Measurements from ENCODE around the gene SPATS2L. TPM values are rescaled to one million over a fixed set of nuclear protein-coding genes. Genes with fewer than 3 reads are reported as not detected.

The SPATS2L gene
- total RNA-seq, 1 donor from 2014 or later: 120 TPM

DNA sequence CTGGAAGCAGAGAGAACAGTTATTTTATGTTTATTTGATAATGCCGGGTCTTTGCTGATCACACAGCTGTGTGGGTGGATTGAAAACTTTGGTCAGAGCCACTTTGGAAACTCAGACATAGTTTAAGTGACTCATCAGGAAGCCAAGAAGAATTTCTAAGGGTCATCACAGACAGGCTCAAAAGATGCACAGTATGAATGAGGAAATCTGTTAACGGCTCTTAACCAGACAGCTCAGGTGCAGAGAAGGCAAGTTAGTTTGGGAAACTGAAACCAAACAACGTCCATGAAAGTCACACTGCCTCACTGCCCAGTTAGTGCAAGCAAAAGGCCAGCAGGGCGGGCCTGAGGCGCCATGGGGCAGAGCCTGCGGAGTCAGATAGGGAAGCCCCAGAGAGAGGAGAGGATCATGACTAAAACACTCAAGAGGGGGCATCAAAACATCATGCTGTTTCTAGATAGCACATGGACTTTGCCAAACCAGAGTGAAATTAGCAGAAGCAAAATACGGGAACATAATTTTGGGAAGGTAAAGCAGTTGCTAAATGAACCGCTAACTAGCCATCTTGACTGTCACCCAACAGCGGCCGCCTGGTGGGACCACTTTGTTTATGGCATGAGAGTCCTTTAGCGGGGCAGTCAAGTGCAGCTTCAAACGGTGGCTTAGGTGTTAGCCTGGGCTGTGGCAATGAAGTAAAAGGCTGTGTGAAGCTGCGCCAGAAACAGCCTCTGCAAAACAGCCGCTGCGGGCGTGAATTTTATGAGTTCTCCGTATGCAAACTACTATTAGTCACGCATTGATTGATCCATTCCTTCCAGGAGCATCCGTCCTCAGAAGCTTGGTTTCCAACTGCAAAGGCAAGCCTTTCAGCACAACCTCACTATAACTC, 102.2 kb downstream of the SPATS2L start:
- DNase-seq (ENCODE audit: low spot score): peak; percentile 10

DNA sequence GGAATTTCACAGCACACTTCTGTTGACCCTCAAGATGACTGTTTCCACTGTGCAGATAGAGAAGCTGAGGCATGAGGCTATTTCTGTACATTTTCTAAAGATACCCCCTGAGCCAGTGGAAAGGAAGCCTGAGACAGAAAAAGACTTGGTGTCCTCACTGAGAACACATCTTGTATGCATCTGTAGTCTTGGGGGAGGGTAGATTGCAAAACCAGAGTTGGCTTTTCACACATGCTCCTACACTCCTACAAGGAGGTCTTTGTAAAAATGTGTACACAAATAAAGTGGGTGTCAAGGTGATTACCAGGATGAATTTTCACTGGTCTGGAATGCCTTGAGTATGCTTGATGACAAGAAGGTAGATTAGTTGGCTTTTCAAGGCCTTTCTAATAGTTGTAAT, 105.3 kb downstream of the SPATS2L start:
- no peak for DNase-seq (ENCODE audit: low spot score)

DNA sequence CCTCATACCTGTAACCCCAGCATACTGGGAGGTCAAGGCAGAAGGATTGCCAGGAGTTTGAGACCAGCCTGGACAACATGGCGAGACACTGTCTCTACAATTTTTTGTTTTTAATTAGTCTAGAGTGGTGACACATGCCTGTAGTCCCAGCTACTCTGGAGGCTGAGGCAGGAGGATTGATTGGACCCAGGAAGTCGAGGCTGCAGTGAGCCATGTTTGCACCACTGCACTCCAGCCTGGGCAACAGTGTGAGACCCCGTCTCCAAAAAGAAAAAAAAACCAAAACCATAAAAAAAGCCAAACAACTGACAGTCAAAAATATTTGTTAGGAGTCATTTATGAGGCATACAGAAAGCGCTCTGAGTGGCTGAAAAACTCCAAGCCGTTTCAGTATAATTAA, 107.9 kb downstream of the SPATS2L start:
- DNase-seq (ENCODE audit: low spot score): no peak

DNA sequence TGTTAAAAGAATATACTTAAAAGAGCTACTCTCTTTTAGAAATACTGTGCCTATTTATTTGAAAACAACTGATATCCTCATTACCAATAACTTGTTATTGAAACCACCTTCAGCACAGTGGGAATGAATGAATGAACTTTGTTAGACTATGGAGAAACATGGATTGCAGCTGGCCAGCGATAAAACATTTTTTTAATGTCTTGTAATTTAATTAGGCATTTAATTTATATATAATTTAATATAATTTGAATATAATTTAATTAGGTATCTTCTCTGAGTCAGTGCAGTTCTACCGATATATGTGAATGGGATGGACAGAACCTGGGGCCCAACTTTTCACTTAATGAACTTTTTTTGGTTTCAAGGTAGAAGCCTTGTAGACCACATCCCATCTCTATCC, 109.0 kb downstream of the SPATS2L start:
- DNase-seq (ENCODE audit: low spot score): no peak

DNA sequence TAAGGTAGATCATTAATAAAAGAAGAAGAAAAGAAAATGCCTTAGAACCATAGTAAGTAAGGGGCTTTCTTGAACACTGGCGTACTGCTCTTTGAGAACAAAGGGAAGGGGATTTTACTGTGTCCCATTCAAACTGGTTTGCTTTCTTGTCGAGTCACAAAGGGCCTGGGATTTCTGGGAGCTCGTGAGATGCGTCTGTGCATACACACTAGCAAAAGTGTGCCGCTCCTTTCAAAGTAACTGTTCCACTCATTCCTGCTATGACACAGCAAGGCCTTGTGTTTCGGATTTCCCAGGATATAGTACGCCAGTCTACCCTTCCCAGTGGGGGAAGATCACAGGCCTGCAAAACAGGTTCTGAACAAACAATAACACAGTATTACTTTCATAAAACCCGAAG, 110.4 kb downstream of the SPATS2L start:
- DNase-seq (ENCODE audit: low spot score): no peak

DNA sequence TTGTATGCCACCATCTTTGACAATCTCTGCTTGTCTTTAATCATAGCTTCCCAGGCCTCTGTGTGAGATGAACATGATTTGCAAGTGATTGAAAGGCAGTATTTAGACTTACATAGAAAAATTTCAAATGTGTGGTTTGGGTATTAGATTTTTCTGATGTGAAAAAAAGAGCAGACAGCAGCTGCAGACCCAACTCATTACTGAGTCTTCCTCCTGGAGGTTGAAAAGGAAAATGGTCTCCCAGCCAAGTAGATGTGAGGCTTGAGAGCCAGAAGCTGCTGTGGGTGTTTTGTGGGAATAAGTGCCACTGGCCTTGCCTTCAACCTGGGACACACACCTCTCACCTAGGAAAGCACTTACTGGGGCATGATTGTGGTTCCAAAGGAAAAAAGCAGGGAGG, 110.9 kb downstream of the SPATS2L start:
- DNase-seq (ENCODE audit: low spot score): no peak

DNA sequence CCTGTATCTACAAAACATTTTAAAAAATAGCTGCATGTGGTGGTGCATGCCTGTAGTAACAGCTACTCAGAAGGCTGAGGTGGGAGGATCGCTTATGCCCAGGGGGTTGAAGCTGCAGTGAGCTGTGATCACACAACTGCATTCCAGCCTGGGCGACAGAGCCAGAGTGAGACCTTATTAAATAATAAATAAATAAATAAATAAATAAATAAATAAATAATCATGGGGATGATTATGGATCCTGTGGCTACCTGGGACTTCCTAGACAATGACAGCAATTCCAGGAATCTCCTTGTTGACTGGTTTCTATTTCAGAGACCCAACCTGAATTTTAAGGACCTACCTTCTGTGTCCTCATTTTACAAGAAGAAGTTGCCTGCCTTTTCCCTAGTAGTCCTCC, 111.9 kb downstream of the SPATS2L start:
- no peak for DNase-seq (ENCODE audit: low spot score)

DNA sequence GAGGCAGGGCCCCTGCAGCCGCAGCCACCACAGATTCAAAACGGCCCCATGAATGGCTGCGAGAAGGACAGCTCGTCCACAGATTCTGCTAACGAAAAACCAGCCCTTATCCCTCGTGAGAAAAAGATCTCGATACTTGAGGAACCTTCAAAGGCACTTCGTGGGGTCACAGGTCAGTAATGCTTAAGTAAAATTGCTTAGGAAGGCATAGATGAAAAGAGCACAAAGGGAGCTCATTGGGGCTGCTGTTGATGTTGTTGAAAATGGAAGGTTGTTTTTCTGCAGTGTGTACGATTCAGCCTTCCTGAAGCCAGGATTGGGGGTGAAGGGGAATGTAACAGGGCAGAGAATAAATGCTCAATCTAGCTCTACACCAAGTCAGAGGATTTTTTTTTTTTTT, 112.8 kb downstream of the SPATS2L start:
- DNase-seq (ENCODE audit: low spot score): no peak

DNA sequence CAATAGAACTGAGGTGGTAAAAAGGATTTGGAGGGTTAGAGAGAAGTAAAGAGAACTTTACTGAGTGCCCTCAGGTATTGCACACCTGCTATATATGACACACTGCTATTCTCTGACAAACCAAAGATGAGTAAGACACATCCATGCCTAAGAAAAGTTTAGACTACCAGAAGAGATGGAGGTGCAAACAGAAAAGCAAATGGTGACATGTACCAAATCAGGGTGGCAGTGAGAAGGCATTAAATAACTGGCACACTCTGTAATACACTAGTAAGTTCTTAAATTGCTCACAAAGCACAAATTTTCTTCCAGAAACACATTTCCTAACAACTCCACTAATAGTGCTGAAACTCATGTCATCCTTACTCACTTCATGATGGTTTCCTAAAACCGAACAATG, 114.8 kb downstream of the SPATS2L start:
- no peak for DNase-seq (ENCODE audit: low spot score)

DNA sequence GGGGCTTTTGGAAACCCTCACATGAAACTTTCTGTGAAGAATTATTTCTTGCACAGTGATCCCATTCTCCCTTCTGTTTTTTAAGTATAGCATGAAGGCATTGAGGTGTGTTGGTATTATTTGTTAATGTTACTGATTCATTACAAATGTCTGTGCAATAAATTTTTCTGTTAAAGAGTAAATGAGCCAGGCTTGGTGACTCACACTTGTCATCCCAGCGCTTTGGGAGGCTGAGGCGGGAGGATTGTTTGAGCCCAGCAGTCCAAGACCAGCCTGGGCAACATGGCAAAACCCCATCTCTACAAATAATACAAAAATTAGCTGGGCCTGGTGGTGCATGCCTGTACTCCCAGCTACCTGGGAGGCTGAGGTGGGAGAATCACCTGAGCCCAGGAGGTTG, 115.6 kb downstream of the SPATS2L start:
- DNase-seq (ENCODE audit: low spot score): no peak

DNA sequence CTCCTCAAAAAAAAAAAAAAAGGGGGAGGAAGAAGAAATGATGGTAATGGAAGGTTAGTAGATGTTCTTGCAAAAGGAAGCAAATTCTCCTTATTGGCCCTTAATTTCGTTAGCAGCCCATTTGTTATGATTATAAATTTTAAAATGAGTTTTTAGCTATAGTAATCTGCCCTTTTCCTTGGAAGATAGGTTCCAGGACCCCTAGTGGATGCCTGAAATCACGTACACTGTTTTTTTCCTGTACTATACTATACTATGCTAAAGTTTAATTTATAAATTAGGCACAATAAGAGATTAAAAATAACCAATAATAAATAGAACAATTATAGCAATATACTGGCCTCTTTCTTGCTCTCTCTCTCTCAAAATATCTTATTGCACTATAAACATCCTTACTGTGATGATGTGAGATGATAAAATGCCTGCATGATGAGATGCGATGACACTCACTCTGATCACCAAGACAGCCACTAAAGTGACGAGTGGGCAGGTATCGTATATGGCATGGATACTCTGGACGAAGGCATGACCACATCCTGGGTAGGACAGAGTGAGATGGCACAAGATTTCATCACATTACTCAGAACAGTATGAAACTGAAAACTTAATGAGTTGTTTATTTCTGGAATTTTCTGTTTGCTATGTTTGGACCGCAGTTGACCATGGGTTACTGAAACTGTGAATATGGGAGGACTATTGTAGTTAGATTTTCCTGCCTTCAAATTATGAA, 116.2 kb downstream of the SPATS2L start:
- DNase-seq (ENCODE audit: low spot score): no peak

DNA sequence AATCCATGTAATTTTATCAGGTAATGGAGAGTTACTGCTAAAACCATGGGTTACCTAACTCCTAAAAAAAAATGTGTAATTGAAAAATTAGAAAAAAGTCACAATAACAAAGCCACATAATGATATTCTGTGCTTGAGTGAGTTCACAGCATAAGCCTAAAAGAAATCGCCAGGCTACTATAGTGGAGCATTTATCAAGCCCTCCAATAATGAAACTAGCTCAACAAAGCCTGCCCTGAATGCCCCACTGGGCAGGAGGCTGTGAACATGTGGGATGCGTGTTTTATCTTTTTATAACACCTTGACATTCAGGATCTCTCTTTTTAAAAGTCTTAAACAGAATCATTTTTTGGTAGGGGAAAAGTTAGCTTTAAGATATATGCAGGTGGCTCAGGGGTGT, 117.0 kb downstream of the SPATS2L start:
- no peak for DNase-seq (ENCODE audit: low spot score)

DNA sequence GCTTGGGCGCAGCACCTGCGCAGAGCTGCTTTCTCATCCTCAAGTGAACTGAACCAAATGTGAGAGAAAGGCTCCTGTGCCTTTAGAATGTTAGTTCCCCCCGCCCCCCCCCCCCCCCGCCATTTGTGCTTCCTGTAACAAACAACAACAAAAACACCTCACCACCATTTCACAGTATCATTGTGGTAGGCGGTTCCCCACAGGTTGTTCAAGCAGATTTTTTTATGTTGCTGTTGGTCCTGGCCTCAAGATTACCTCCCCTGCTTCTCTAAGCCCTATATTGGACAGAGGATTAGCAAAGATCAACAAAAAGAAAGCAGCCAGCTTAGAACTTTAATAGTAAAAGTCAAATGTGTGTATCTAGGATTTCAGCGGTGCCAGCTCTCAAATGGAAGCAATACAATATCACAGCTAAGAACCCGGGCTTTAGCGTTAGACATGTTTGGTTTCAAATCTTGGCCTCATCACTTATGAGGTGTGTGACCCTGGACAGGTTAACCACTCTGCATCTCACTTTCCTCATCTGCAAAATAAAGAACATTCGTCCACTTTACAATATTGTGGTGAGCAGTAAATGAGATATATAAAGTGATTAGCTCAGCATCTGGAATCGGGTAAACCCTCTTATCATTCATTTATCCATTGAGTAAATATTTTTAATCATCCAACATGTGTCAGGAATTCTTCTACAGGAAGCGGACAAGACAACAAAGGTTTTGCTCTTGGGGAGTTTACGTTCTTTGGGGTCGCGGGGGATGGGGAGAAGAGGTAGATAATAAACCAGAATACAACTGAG, 118.7 kb downstream of the SPATS2L start:
- no peak for DNase-seq (ENCODE audit: low spot score)

DNA sequence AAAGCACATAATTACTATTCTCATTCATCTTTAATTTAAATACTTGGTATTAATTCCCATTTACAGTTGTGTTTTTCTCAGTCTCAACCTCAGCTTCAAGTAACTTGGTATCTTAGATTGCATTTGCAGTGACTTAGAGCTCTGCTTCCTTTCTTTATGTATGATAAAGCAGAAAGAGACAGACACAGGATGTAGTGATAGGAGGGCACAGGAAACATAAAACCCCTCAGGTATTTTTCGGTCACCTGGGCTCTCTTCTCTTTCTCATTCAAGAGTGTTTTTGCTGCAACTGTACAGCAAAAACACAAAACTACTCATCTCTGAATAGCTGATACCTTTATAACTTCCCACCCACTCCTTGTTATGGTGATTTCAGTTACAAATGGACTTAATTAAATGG, 120.3 kb downstream of the SPATS2L start:
- DNase-seq (ENCODE audit: low spot score): no peak

DNA sequence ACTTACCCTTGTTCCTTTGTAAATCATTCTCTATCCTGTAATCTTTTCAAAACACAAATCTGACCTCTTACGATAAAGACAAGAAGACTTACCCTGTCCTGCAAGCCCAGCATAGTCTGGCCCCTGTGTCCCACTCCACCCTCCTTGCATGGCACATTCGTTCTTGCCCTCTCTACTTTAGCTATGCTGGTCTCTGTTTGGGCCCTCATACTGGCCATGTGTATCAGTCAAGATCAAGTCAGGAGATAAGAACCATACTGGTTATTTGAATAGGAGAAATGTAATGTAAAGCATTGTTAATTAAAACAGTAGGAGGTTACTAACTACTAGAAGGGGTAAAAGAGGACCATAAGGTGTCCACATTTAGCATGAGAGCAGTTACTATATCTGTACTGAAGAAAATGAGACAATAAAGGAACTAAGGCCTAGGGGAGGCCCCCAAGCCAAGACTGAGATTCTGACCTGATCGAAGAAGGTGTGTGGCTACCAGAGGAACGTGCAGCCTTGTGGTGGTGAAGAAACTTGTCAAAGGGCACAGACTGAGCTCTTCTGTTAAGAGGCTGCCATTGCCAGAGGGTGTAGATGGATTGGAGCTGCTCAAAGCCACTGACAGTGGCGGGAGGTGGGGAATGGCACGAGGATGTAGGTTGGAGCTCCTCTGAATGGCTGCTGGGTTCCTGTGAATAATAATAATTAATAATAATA, 122.6 kb downstream of the SPATS2L start:
- no peak for DNase-seq (ENCODE audit: low spot score)

DNA sequence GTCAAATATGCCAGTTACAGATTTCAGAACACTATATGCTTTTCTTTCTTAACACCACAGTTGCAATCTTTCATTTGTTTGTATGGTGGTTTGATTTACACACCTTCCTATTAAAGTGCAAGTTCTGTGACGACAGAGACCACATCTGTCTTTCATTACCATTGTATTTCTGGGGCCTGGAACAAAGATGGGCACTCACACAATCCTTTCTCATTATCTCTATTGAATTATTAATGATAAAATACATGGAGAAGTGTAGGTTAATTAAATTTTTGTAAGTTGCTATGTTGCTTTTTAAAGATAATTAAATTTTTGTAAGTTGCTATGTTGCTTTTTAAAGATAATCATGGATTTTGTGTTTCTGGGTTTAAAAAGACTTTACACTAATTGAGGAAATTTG, 123.5 kb downstream of the SPATS2L start:
- DNase-seq (ENCODE audit: low spot score): no peak

DNA sequence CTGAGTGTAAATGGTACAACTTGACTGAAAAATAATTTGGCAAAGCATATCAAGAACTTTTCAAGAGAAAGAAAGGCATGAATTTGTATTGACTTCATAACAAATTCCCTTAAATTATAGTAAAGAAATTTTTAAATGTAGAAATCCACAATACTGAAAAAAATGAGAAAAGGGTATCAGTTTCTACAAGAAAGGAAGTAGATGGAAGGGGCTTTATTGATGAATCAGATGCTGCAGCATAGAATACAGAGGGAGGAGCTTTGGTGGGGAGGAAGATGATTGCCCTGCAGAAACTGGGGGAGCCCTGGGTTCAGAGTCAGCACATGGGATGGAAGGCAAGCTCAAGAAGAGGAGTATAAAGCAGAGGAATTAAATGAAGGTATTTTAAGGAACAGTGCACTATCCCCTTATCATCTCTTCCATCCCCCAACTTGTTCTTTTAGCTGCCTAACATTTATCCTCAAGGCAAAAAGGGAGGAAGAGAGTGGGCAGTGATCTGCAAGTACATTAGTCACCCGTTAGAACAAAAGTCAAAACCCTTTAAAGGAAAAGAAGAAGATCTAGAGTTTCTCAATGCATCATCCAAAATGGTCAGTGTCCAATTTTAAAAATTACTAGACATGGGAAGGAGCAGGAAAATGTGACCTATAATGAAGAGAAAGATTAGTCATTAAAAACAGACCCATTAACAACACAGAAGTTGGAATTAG, 125.7 kb downstream of the SPATS2L start:
- no peak for DNase-seq (ENCODE audit: low spot score)

DNA sequence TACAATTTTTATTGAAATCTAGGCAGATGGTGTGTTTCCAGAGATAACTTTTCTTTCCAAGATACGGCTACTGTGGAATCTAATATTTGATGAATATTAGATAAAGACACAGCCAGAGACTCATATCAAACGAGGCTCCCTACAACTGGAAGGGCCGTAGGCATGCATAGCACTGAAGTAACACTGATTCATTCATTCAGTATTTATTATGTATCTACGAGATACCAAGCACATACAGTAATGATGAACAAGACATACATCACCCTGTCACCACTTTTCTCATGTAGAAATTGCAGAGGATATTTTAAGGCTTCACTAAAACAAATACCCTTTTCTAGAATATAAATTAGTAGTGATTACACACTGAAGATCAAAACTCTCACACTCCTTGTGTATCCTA, 128.9 kb downstream of the SPATS2L start:
- DNase-seq (ENCODE audit: low spot score): no peak

DNA sequence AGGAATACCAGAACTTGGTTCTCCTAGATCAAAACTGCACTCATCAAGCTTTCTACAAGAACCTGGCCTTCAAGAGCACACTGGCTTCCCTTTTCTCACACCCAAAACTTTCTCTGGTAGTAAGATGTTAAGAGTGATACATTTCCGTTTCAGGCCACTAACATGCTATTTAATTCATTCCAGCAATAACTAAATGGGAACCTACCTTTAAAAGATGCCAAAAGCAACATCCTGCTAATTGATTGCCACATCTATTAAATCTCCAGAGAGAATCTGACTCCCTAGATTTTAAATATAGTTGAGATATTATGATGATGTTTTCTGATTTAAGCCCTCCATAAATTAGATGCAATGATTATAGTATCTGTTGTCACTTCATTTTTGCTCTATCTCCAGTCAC, 131.8 kb downstream of the SPATS2L start:
- no peak for DNase-seq (ENCODE audit: low spot score)

DNA sequence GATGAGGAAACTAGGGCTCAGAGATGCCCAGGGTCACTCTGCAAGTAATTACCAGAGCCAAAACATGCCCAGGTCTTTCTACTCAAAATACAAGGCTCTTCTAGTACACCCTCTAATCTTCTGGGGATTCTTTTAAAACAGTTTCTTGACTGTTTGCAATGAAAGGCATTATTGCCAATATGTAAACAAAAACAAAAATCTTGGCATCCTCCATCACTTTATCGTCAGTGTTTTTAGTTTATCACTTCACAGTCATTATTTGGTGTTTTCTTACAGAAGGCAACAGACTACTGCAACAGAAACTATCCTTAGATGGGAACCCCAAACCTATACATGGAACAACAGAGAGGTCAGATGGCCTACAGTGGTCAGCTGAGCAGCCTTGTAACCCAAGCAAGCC, 132.4 kb downstream of the SPATS2L start:
- no peak for DNase-seq (ENCODE audit: low spot score)

DNA sequence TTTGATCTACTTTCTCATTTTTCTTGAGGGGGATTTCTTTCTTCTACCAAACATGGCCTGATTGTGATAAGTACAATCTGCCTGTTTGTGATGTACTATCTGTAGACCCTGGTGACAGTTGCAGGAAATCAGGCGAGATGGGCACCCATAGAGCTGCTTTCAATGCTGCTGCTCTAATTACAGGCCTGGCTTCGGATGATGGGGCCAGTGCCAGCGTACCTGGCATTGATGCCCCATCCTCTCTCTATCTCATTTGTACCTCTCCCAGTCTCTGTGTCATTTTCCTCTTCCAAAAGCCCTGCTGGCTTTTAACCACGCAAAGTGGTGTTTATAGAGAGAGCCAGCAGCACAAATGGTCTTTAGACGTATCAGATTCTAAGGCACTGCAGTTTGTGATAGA, 133.5 kb downstream of the SPATS2L start:
- DNase-seq (ENCODE audit: low spot score): no peak

Data from umbilical cord (tissue), 2 donors.